Endothelial cell of umbilical vein (primary cell): Measurements from ENCODE around the gene NRARP. TPM values are rescaled to one million over a fixed set of nuclear protein-coding genes. Genes with fewer than 3 reads are reported as not detected.

Source experiments
- BruUV-seq: library from RNA; stranded (reverse); fragments of 400-500 nt; replicated peaks from 2 replicates; lab custom pipeline; 2021; lab: Mats Ljungman, UMichigan
- CTCF ChIA-PET: fragments of 300-600, 350-600 bp; sonication (Branson Sonifier 250); formaldehyde crosslinking; loops from one replicate; lab custom pipeline; 2021; ENCODE audit warnings: antibody characterized with exemption, inconsistent platforms; lab: Charles Lee
- POLR2A ChIA-PET: fragments of 300-600, 350-600 bp; sonication (Branson Sonifier 250); formaldehyde crosslinking; loops from one replicate; lab custom pipeline; 2021; ENCODE audit warnings: antibody characterized with exemption, inconsistent platforms; lab: Charles Lee
- DNase-seq: peaks from one replicate; pipeline ENCODE4 v3.0.0-alpha.2; 2011; ENCODE audit warnings: low read depth, low spot score
- FAIRE-seq: peaks from 2 replicates; lab custom pipeline; 2011; peaks lifted over from hg19 to GRCh38; lab: Jason Lieb, UNC
- H2AFZ ChIP-seq: 2 replicates; pipeline ENCODE4 v1.6.0; 2012; ENCODE audit warnings: low read depth, low read length, control low read depth, inconsistent platforms
- H3K27ac ChIP-seq: 2 replicates; pipeline ENCODE4 v1.5.1; 2011; ENCODE audit warnings: low read depth, mild to moderate bottlenecking, control low read depth, low read length, moderate library complexity; ENCODE audit not compliant: insufficient read depth
- H3K27me3 ChIP-seq, 2 experiments: 2 replicates each; pipeline versions ENCODE4 v1.6.0 to v1.6.1; 2011; ENCODE audit warnings: low read length in 2 of 2, mixed read lengths in 1 of 2; ENCODE audit not compliant: control insufficient read depth in 2 of 2, insufficient read depth in 2 of 2
- H3K36me3 ChIP-seq, 2 experiments: 2 replicates in 1 of 2; 3 replicates in 1 of 2; pipeline ENCODE4 v1.5.1; 2011; ENCODE audit warnings: low read length in 2 of 2, mild to moderate bottlenecking in 1 of 2, moderate library complexity in 1 of 2; ENCODE audit not compliant: control insufficient read depth in 2 of 2, insufficient read depth in 2 of 2; ENCODE audit errors: extremely low read depth in 1 of 2
- H3K4me1 ChIP-seq: 3 replicates; pipeline ENCODE4 v1.5.1; 2011; ENCODE audit warnings: mild to moderate bottlenecking, low read length; ENCODE audit not compliant: control insufficient read depth, insufficient read depth; ENCODE audit errors: extremely low read depth
- H3K4me2 ChIP-seq: 2 replicates; pipeline ENCODE4 v1.6.1; 2011; ENCODE audit warnings: low read length, control low read depth, mixed read lengths; ENCODE audit not compliant: insufficient read depth
- H3K4me3 ChIP-seq, 3 experiments: fragments of 200-600 bp in 1 of 3; sonication (generic), shearing (Covaris generic) in 1 of 3; replicated peaks in 1 of 3; 2 replicates each; pipeline ENCODE4 v1.5.1; 2011 to 2016; ENCODE audit warnings: control low read depth in 3 of 3, low read length in 3 of 3, mild to moderate bottlenecking in 2 of 3, inconsistent platforms in 1 of 3, low read depth in 1 of 3, moderate library complexity in 1 of 3; ENCODE audit not compliant: insufficient read depth in 1 of 3
- H3K79me2 ChIP-seq: 2 replicates; pipeline ENCODE4 v1.6.0; 2012; ENCODE audit warnings: low read length, inconsistent platforms; ENCODE audit not compliant: control insufficient read depth, insufficient read depth
- H3K9ac ChIP-seq: replicated peaks from 2 replicates; pipeline ENCODE3; 2011; ENCODE audit warnings: low read length, control low read depth; ENCODE audit not compliant: insufficient read depth; ENCODE audit errors: extremely low read depth
- H3K9me1 ChIP-seq: replicated peaks from 3 replicates; pipeline ENCODE4 v1.6.0; 2011; ENCODE audit warnings: mild to moderate bottlenecking, low read length; ENCODE audit not compliant: control insufficient read depth, insufficient read depth; ENCODE audit errors: extremely low read depth
- H3K9me3 ChIP-seq: replicated peaks from 2 replicates; pipeline ENCODE4 v1.5.1; 2012; ENCODE audit warnings: low read length, inconsistent platforms; ENCODE audit not compliant: control insufficient read depth, insufficient read depth
- H4K20me1 ChIP-seq: replicated peaks from 2 replicates; pipeline ENCODE3; 2011; ENCODE audit warnings: mild to moderate bottlenecking, low read length; ENCODE audit not compliant: control insufficient read depth, insufficient read depth; ENCODE audit errors: extremely low read depth
- EZH2 ChIP-seq: IDR thresholded peaks from 2 replicates; pipeline ENCODE4 v1.6.1; 2012; ENCODE audit warnings: borderline replicate concordance, low read depth, mild to moderate bottlenecking, moderate library complexity, low read length, inconsistent platforms; ENCODE audit not compliant: severe bottlenecking
- FOS ChIP-seq: IDR thresholded peaks from 2 replicates; pipeline ENCODE4 v1.6.1; 2011; ENCODE audit warnings: mild to moderate bottlenecking, low read length, moderate library complexity, borderline replicate concordance; ENCODE audit not compliant: insufficient read depth
- GATA2 ChIP-seq: IDR thresholded peaks from 2 replicates; pipeline ENCODE4 v1.7.0; 2011; ENCODE audit warnings: low read depth, mild to moderate bottlenecking, moderate library complexity, mixed read lengths, low read length; ENCODE audit not compliant: insufficient read length, insufficient read depth
- JUN ChIP-seq: IDR thresholded peaks from 2 replicates; pipeline ENCODE4 v1.6.1; 2011; ENCODE audit warnings: borderline replicate concordance, low read depth; ENCODE audit not compliant: insufficient read length, insufficient read depth
- MYC ChIP-seq: IDR thresholded peaks from one replicate; pipeline ENCODE4 v1.6.1; 2011; ENCODE audit warnings: mild to moderate bottlenecking, low read depth, low read length
- POLR2A ChIP-seq: IDR thresholded peaks from 2 replicates; pipeline ENCODE4 v1.6.1; 2012; ENCODE audit warnings: low read depth, mild to moderate bottlenecking, control low read depth, low read length
- POLR2AphosphoS5 ChIP-seq: IDR thresholded peaks from 2 replicates; pipeline ENCODE4 v1.6.1; 2012; ENCODE audit warnings: low read depth, mild to moderate bottlenecking, control low read depth, low read length, moderate library complexity; ENCODE audit not compliant: insufficient read depth
- dilution Hi-C: fragments of 300-500 bp; cut with MboI; formaldehyde crosslinking; loops from one replicate; pipeline ENCODE4 v1.15.0; 2019; ENCODE audit warnings: low sequenced_read_pairs; ENCODE audit not compliant: extremely low pct_ligation_motif_present
- intact Hi-C: fragments of 100-400 bp; cut with micrococcal nuclease; formaldehyde crosslinking; loops from one replicate; pipeline ENCODE4 v1.10.0; 2022
- polyA plus RNA-seq, 4 experiments: library from polyadenylated mRNA; depleted of rRNA in 3 of 4; stranded (reverse) in 3 of 4; unstranded in 1 of 4; fragments of >200 nt; gene quantifications; 2 replicates each; pipeline versions ENCODE4 v1.2.1 to v1.2.3, GENCODE V29; 2011 to 2012; ENCODE audit warnings: missing spikeins in 1 of 4
- total RNA-seq: library from RNA; stranded (reverse); gene quantifications from 2 replicates; pipeline ENCODE4 v1.2.3, GENCODE V29; 2021
- TF ChIP-seq, protein P1 (sequence below), 2 donors: IDR thresholded peaks; 1 replicate in 1 of 2; 2 replicates in 1 of 2; pipeline ENCODE4 v1.5.1; 2011; ENCODE audit warnings: low read length in 2 of 2, mild to moderate bottlenecking in 2 of 2, moderate library complexity in 2 of 2, control low read depth in 1 of 2, inconsistent platforms in 1 of 2, low read depth in 1 of 2; ENCODE audit not compliant: insufficient read depth in 1 of 2; ENCODE audit errors: extremely low read depth in 1 of 2
- TF ChIP-seq, protein P2 (sequence below): IDR thresholded peaks from 2 replicates; pipeline ENCODE4 v1.6.1; 2011; ENCODE audit not compliant: insufficient read depth, insufficient read length

NRARP gene
- total and polyA plus RNA-seq, 2 donors (not counting 3 experiments of a cell fraction or from before 2014, with no cell fraction given) = 50.0 to 72.9 TPM

DNA sequence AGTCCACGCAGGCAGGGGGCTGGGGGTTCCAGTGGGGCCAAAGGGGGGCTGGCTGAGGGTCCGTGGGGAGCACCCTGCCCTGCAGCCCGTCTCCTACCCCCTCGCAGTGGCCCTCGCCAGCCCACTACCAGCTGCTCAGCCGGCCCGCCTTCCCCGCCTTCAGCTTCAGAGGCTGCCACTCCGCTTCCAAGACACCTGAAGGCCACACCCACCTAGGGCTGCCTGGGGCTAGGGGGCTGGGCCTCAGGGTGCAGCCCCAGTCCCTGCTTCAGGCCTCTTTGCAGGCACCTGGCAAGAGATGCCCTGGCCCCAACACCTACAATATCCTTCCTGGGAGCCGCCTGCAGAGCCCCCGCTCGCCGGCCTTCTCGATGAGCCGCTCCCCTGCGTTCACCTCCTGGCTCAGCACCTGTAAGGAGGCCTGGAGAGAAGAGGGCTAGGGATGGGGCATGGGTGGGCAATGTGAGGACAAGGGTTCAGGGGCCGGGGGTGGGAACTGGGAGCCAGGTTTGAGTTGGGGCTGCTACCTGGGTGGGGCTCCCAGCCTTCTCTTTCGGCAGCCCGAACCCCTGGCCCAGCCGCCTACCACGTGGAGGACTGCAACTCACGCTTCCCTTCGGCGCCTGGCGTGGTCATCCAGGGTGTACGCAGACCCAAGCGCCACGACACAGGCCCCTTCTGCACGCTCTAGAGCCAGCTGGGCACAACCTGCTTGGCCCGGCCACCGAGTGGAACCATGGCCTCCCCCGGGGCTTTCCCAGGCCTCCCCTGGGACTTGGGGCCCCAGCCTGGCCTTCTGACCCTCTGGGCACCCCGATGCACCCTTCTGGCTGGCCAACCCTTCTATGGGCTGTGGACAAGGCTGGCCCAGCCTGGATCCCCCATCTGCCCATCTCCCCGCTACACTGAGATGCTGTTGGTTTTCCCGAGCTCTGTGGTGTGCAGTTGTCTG, 49.2 kb downstream of the NRARP start:
- Histone ChIP-seq H3K4me2 (no peak overlapping the region), H3K27ac (no peak overlapping the region), H3K4me1 (peaks cover 14% of the 10 kb centered on the region), H4K20me1 (no peaks in the 10 kb centered on the region), H3K9me3 (no peaks in the 10 kb centered on the region), H2AFZ (no peak overlapping the region), H3K27me3 (no peaks in the 10 kb centered on the region), H3K36me3 (no peaks in the 10 kb centered on the region), H3K4me3 (no peak overlapping the region), H3K9ac (no peak overlapping the region), H3K9me1 (no peaks in the 10 kb centered on the region), H3K79me2 (peaks cover 18% of the 10 kb centered on the region)
- dilution Hi-C loops (no loop called here), intact Hi-C loops (no loop called here)
- TF ChIP-seq FOS = no peak
- TF ChIP-seq POLR2AphosphoS5 = no peak
- no peak for TF ChIP-seq GATA2
- no peak for TF ChIP-seq MYC
- TF ChIP-seq, protein P1, sequence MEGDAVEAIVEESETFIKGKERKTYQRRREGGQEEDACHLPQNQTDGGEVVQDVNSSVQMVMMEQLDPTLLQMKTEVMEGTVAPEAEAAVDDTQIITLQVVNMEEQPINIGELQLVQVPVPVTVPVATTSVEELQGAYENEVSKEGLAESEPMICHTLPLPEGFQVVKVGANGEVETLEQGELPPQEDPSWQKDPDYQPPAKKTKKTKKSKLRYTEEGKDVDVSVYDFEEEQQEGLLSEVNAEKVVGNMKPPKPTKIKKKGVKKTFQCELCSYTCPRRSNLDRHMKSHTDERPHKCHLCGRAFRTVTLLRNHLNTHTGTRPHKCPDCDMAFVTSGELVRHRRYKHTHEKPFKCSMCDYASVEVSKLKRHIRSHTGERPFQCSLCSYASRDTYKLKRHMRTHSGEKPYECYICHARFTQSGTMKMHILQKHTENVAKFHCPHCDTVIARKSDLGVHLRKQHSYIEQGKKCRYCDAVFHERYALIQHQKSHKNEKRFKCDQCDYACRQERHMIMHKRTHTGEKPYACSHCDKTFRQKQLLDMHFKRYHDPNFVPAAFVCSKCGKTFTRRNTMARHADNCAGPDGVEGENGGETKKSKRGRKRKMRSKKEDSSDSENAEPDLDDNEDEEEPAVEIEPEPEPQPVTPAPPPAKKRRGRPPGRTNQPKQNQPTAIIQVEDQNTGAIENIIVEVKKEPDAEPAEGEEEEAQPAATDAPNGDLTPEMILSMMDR (IDR thresholded peaks at IDR 0.05; ENCODE audit: extremely low read depth in 1 of 2, insufficient read depth in 1 of 2, low read depth in 1 of 2, low read length in 2 of 2) = no peak
- TF ChIP-seq EZH2 = no peak
- TF ChIP-seq POLR2A = no peak
- TF ChIP-seq, protein P2, sequence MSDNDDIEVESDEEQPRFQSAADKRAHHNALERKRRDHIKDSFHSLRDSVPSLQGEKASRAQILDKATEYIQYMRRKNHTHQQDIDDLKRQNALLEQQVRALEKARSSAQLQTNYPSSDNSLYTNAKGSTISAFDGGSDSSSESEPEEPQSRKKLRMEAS = no peak
- no peak for TF ChIP-seq JUN
- ChIA-PET POLR2A (interaction anchor here (1.1 to 4.9 kb wide), 2 partner anchors 10 to 24 kb away, joined by 3 to 66 read pairs; partner anchors contain the start of gene TUBB4B), CTCF (interaction anchor here (1.0 to 4.4 kb wide), 3 partner anchors 8 to 224 kb away, joined by 3 to 31 read pairs (median 15); no protein-coding TSS in a partner anchor)
- FAIRE-seq = no peak
- no TSS peak for BruUV-seq
- DNase-seq = no peak
